NB4 (cell line): Measurements from ENCODE around the gene LOC128125822.

Experiments
- CTCF ChIP-seq: IDR thresholded peaks from one replicate; pipeline ENCODE4 v1.5.1; 2012; ENCODE audit warnings: low read depth, low read length
- MAX ChIP-seq: IDR thresholded peaks from 2 replicates; pipeline ENCODE4 v1.6.1; 2011; ENCODE audit warnings: low read depth, low read length
- POLR2A ChIP-seq: IDR thresholded peaks from 2 replicates; pipeline ENCODE4 v1.6.1; 2011; ENCODE audit warnings: mild to moderate bottlenecking; ENCODE audit not compliant: insufficient read length; ENCODE audit errors: extremely low read depth

GRCh38 chr6:63576147-63576772, 4.0 kb downstream of the LOC128125822 start:
- TF ChIP-seq CTCF (no peak), MAX (no peak), POLR2A (no peak)
